Body of pancreas (tissue), 4 donors: ENCODE results near the gene THAP8.

ENCODE experiments used
- POLR2A ChIP-seq, 3 donors: fragments of 450-650 bp; IDR thresholded peaks; one replicate each; pipeline ENCODE4 v1.6.1; 2016; ENCODE audit warnings: antibody characterized with exemption in 3 of 3, mild to moderate bottlenecking in 2 of 3
- TF ChIP-seq, protein P1 (sequence below), 7 experiments: fragments of 450-650 bp in 4 of 7; fragments of 200-600 bp in 3 of 7; sonication (generic) in 3 of 7; IDR thresholded peaks; one replicate each; pipeline ENCODE4 v1.5.1; 2016 to 2019; ENCODE audit warnings: antibody characterized with exemption in 7 of 7

DNA sequence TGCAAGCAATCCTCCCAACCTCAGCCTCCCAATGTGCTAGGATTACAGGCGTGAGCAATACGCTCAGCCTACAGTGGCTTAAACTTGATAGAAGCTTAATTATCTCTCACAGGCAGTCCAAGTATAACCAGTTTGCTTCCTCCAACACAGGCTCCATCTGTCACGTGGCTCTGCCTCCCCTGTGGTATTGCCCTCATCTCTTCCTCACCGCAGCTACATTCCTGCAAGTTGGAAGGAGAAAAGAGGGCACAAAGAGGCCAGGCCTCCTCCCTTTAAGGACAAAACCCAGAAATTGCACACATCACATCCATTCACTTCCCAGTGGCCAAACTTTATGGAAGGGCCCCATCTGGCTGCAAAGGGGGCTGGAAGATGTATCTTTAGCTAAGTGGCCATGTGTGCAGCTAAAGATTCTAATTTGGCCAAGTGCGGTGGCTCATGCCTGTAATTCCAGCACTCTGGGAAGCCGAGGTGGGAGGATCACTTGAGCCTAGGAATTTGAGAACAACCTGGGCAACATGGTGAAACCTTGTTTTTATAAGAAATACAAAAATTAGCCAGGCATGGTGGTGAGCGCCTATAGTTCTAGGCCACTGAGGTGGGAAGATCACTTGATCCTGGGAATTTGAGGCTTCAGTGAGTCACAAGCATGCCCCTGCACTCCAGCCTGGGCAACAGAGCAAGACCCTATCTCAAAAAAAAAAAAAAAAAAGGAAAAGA is 62.2 kb downstream of the THAP8 start:
- TF ChIP-seq, protein P1, sequence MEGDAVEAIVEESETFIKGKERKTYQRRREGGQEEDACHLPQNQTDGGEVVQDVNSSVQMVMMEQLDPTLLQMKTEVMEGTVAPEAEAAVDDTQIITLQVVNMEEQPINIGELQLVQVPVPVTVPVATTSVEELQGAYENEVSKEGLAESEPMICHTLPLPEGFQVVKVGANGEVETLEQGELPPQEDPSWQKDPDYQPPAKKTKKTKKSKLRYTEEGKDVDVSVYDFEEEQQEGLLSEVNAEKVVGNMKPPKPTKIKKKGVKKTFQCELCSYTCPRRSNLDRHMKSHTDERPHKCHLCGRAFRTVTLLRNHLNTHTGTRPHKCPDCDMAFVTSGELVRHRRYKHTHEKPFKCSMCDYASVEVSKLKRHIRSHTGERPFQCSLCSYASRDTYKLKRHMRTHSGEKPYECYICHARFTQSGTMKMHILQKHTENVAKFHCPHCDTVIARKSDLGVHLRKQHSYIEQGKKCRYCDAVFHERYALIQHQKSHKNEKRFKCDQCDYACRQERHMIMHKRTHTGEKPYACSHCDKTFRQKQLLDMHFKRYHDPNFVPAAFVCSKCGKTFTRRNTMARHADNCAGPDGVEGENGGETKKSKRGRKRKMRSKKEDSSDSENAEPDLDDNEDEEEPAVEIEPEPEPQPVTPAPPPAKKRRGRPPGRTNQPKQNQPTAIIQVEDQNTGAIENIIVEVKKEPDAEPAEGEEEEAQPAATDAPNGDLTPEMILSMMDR (IDR thresholded peaks at IDR 0.05): no peak
- no peak for TF ChIP-seq POLR2A (IDR thresholded peaks at IDR 0.05)
